Tibial nerve (tissue), 3 donors: ENCODE results near the gene UTS2B.

Experiments
- CTCF ChIP-seq, 5 experiments: fragments of 200-600 bp in 3 of 5; fragments of 450-650 bp in 2 of 5; sonication (generic) in 3 of 5; IDR thresholded peaks; one replicate each; pipeline ENCODE4 v1.5.1; 2016 to 2019; ENCODE audit warnings: antibody characterized with exemption in 5 of 5, mild to moderate bottlenecking in 3 of 5, moderate library complexity in 2 of 5
- POLR2A ChIP-seq, 2 donors: fragments of 450-650 bp; IDR thresholded peaks; one replicate each; pipeline ENCODE4 v1.6.1; 2017; ENCODE audit warnings: antibody characterized with exemption in 2 of 2, mild to moderate bottlenecking in 2 of 2, moderate library complexity in 2 of 2

- no peak for TF ChIP-seq CTCF (IDR thresholded peaks at IDR 0.05)
- TF ChIP-seq POLR2A (IDR thresholded peaks at IDR 0.05) = no peak
Observed at GRCh38 chr3:191331388-191331787, 1.1 kb upstream of the UTS2B start.
